RPMI8226 (cell line): ENCODE data around the gene TAF1D.

Experiments
- DNase-seq: peaks from one replicate; pipeline ENCODE4 v3.0.0-alpha.2; 2015

TAF1D gene

DNA sequence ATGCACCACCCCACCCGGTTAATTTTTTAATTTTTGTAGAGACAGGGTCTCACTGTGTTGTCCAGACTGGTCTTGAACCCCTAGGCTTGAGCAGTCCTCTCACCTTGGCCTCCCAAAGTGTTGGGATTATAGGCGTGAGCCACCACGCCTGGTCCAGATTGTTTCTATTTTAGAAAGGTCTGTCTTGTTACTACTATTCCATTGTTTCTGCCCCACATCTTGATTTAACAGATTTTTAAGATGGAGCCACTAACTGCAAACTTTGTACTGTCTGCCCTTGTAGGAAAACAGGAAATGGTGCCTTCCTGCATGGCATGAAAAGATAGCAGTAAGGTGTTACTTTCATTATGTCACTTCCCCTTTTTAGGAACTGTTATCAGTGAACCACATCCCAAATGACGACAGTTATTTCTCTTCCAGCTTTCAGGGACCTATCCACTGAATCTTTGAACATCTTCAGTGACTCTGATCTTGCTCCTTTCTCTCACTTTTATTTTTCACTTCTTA is 23.2 kb downstream of the TAF1D start:
- DNase-seq, result peak; percentile 30

- no peak for DNase-seq
Observed at GRCh38 chr11:93717501-93717900, 23.8 kb downstream of the TAF1D start.

DNA sequence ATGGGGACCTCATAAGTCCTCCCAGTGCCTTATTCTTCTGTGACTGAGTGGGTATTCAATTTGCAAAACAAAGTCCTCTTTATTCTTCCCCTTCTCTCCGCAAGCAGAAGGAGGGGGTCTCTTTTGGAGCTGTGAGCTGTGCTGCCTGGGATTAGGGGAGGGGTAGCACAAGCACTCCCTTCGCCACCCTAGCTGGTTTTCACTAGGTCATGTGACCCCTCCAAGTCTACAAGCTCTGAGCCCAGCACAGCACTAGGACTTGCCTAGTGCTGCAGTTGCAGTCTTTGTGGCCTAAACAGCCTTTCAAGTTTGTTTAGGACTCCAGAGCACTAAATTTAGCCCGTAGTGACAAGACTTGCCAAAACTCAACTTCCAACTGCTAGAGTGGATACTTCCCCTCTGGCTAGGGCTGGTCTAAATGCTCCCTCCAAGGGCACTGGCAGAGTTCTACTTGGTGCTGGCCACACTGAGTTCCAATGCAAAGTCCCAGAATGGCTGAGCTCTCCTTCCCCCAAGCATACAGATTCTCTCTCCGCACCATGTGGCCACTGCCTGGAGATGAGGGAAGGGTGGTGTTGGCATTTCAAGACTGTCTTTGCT is 25.4 kb downstream of the TAF1D start:
- DNase-seq, result no peak

GRCh38 chr11:93712678-93713077 is 28.6 kb downstream of the TAF1D start:
- DNase-seq, result no peak

- no peak for DNase-seq
Observed at GRCh38 chr11:93710239-93710638, 31.1 kb downstream of the TAF1D start.

- DNase-seq, result no peak
Observed at GRCh38 chr11:93704237-93704636, 37.1 kb downstream of the TAF1D start.

- no peak for DNase-seq
Observed at GRCh38 chr11:93700830-93701229, 40.5 kb downstream of the TAF1D start.

DNA sequence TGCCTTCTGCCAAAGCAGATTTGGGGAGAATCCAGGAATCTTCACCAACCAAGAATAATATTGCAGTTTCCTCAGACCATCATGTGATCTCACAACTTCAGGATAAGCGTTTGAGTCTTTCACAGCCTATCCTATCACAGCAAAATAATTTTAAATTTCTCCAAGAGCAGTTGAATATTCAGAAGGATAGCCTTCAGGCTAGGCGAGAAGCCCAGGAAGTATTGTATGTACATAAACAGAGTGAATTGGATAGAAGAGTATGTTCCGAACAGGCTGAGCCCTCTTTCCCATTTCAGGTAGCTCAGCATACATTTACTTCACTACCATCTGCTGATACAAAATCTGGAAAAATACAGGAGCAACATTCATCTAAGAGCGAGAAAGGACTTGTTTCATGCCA is 43.7 kb downstream of the TAF1D start:
- DNase-seq, result no peak

DNA sequence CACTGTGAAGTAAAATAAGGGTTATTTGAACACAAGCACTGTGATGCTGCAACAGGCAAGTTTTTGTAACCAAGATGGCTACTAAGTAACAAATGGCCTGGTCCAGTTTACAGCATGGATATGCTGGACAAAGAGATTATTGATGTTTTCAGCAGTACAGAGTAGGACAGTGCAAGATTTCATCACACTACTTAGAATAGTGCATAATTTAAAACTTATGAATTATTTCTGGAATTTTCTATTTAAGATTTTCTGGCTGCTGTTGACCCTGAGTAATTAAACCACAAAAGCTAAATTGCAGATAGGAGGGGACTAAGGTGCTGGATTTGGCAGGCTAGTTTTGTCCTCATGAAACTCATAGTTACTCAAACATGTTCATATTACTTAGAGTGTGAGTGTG is 46.7 kb downstream of the TAF1D start:
- DNase-seq, result no peak

- DNase-seq, result no peak
Observed at GRCh38 chr11:93694109-93694508, 47.2 kb downstream of the TAF1D start.

GRCh38 chr11:93689240-93689639 is 52.1 kb downstream of the TAF1D start:
- DNase-seq, result no peak

DNA sequence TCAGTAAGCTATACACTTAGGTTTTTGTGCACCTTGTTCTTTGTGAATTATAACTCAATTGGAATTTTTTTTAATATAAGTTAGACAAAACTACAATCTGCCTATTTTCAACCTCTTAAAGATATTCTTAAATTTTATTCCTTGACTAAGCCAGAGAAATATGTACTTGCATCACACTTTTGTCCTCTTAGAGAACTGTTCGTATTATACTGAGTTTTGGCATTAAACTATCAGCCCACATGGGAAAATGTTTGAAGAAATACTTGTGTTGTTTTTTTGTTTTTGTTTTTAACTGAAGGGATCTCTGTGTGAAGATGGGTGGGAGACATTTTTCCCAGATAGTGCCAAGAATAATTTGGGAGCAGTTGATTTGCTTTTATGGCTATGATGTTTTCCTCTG is 54.5 kb downstream of the TAF1D start:
- DNase-seq, result no peak

GRCh38 chr11:93686226-93686625 is 55.1 kb downstream of the TAF1D start:
- no peak for DNase-seq
